Lower leg skin (tissue), 3 donors: ENCODE measurements around the gene USPL1.

ENCODE experiments used
- POLR2A ChIP-seq, 2 donors: fragments of 450-650 bp; IDR thresholded peaks; one replicate each; pipeline ENCODE4 v1.6.1; 2016 to 2017; ENCODE audit warnings: antibody characterized with exemption in 2 of 2, mild to moderate bottlenecking in 1 of 2, moderate library complexity in 1 of 2
- TF ChIP-seq, protein P1 (sequence below), 3 donors: fragments of 450-650 bp; IDR thresholded peaks; one replicate each; pipeline ENCODE4 v1.5.1; 2016; ENCODE audit warnings: antibody characterized with exemption in 3 of 3, mild to moderate bottlenecking in 3 of 3, moderate library complexity in 2 of 3

DNA sequence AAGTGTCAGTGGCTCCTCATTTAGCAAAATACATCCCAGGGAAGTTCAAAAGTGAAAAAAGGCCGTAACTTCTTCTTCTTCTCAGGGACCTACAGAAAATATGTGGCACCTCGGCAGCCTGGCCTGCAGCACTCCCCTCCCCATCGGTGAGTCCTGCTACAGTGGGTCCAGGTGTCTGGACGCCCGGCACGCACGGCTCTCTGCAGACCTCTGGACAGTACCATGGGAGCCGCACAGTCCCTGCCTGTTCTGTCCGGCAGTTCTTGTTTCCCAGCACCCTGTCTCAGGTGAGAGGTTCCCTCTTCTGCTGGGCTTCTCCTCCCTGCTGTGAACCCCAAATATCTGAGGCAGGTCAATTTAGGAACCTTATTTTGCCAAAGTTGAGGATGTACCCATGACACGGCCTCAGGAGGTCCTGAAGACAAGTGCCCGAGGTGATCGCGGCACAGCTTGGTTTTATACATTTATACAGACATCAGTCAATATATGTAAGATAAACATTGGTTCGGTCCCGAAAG lies 80.8 kb downstream of the USPL1 start:
- TF ChIP-seq, protein P1, sequence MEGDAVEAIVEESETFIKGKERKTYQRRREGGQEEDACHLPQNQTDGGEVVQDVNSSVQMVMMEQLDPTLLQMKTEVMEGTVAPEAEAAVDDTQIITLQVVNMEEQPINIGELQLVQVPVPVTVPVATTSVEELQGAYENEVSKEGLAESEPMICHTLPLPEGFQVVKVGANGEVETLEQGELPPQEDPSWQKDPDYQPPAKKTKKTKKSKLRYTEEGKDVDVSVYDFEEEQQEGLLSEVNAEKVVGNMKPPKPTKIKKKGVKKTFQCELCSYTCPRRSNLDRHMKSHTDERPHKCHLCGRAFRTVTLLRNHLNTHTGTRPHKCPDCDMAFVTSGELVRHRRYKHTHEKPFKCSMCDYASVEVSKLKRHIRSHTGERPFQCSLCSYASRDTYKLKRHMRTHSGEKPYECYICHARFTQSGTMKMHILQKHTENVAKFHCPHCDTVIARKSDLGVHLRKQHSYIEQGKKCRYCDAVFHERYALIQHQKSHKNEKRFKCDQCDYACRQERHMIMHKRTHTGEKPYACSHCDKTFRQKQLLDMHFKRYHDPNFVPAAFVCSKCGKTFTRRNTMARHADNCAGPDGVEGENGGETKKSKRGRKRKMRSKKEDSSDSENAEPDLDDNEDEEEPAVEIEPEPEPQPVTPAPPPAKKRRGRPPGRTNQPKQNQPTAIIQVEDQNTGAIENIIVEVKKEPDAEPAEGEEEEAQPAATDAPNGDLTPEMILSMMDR (IDR thresholded peaks at IDR 0.05) = no peak
- TF ChIP-seq POLR2A (IDR thresholded peaks at IDR 0.05) = no peak
